ENCODE data around the gene DARS1.

DNA sequence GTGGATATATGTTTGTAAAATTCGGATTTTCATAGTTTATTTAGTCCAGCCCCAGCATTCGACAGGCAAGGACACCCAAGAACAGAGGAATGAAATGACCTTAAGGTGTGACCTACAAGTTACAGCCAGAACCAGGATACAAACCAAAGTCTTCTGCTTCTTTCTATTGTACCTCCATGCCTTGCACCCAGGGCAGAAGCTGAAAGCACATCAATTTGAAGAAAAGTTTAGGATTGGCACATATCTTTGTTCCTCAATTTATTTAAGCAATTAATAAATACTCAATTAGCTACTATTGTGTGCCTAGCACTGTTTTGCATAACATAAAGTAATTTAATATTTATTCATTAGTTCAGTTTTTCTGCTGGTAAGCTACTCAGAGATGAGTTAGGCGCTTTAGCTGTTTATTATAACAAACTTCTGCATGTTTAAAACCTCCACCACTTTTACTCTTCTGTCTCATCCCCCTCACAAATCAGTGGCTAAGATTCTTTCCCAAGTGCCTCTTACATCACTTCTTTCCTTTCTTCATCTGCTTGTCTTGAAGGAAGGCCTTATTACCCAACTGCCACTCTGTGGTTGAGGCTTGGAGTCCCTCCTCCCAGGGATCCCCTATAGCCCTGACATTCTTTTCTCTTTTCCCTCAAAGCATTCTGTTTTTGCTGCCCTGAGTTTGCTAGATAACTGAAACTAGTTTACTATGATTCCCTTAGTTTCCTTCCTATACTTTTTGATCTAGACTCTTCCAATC, 37.1 kb upstream of the DARS1 start:
- TF ChIP-seq CTCF (IDR thresholded peaks at IDR 0.05) (no peak), POLR2A (IDR thresholded peaks at IDR 0.05) (no peak)
